ENCODE results near the gene CYP1B1.

CYP1B1 gene

DNA sequence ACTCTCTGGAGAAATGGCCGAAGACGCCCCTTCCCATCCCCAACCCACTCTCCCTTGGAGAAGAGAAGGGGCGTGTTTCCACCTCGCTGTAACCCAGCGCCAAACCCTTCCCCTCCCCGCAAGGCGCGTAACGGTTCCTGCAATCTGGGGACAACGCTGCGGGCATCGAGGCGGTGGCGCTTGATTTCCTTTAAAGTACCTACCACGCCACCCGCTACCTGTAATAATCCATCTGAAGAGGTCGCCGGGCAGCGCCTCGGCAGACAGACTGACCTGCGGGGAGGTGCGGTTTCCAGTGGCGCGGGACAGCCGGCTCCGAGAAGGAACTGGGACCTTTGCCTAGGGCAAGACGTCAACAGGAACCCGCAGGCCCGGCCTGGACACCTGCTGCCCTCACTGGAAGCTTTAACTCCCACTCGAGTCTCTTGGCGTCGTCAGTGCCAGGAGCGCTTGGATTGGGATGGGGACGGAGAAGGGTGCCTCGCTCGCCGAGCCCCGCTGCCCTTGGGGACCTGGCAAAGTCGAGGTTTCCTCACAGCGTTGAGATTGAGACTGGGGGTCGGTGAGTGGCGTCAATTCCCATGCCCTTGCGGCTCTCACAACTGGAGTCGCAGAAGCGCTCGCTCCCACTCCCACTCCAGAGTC is at the start of gene CYP1B1:
Gene CYP1B1 (minus strand): TSS at position 645 of the 645 bp plus-strand sequence. CDS start 763 bp downstream, outside the sequence.
- Histone ChIP-seq H3K9me3 (ENCODE audit: insufficient read depth, low read length) (no peaks in the 10 kb centered on the region; the same call in 1 of the 2 replicates), H3K4me1 (ENCODE audit: insufficient read depth, insufficient read length) (peaks cover 2% of the 10 kb centered on the region), H3K27me3 (ENCODE audit: insufficient read depth, insufficient read length) (peaks cover 14% of the 10 kb centered on the region), H3K9ac (ENCODE audit: insufficient read length, low read depth) (peak within 1 kb of the TSS; percentile 82), H3K4me3 (ENCODE audit: insufficient read length, low read depth) (peak within 1 kb of the TSS; percentile 58), H3K36me3 (ENCODE audit: insufficient read depth, insufficient read length, low read length) (peaks cover 7% of the 10 kb centered on the region)
- no peak for DNase-seq (ENCODE audit: low read depth, low spot score)
- TF ChIP-seq ZNF274 (IDR thresholded peaks at IDR 0.05; ENCODE audit: low read depth, low read length) (no peak), YY1 (IDR thresholded peaks at IDR 0.05; ENCODE audit: insufficient read depth, insufficient read length) (no peak), SUZ12 (IDR thresholded peaks at IDR 0.05; ENCODE audit: extremely low read depth, insufficient read depth, insufficient read length) (no peak)

DNA sequence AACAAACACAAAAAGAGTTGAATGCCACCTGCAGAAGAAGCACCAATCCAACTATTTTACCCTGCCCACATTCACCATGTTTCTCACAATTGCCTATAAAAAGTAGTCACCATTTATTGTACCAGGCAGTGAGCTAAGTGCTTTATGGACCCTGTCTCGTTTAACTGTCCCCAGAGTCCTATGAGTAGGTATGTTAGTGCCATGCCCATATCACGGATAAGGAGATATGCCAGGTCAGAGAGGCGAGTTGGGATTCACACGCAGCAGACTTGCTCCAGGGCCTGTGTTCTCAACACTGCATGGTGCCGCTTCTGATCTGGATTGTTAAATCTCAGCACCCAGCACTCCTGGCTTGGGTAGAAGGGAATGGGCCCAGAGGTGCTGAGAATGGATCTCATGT is 49.1 kb upstream of the CYP1B1 start:
- Histone ChIP-seq H3K27me3 (ENCODE audit: insufficient read depth, insufficient read length) (no peaks in the 10 kb centered on the region), H3K9me3 (ENCODE audit: insufficient read depth, low read length) (peaks cover 38% of the 10 kb centered on the region; the same call in 1 of the 2 replicates), H3K4me1 (ENCODE audit: insufficient read depth, insufficient read length) (no peaks in the 10 kb centered on the region), H3K9ac (ENCODE audit: insufficient read length, low read depth) (no peak overlapping the region), H3K4me3 (ENCODE audit: insufficient read length, low read depth) (no peak overlapping the region), H3K36me3 (ENCODE audit: insufficient read depth, insufficient read length, low read length) (no peaks in the 10 kb centered on the region)
- no peak for DNase-seq (ENCODE audit: low read depth, low spot score)
- TF ChIP-seq YY1 (IDR thresholded peaks at IDR 0.05; ENCODE audit: insufficient read depth, insufficient read length) (no peak), SUZ12 (IDR thresholded peaks at IDR 0.05; ENCODE audit: extremely low read depth, insufficient read depth, insufficient read length) (no peak), ZNF274 (IDR thresholded peaks at IDR 0.05; ENCODE audit: low read depth, low read length) (no peak)

DNA sequence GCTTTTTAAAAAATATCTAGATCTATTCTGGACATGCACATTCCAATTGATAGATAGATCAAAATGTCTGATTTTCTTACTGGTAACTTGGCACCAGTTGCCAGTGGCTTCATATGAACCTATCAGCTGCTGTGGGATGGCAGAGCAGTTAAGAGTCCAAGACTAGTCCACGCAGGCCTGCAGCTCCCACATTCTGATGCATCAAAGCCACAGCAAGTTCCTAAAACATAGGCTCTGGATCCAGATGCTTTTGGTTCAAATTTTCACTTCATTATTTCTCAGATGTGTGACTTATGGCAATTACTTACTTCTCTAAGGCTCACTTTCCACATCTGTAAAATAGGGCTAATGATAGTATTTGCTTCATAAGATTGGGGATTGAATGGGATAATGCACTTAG is 48.0 kb upstream of the CYP1B1 start:
- no peaks in the 10 kb centered on the region for H3K36me3 ChIP-seq (ENCODE audit: insufficient read depth, insufficient read length, low read length)
- H3K9ac ChIP-seq (ENCODE audit: insufficient read length, low read depth): no peak overlapping the region
- no peak for DNase-seq (ENCODE audit: low read depth, low spot score)
- TF ChIP-seq ZNF274 (IDR thresholded peaks at IDR 0.05; ENCODE audit: low read depth, low read length): no peak
- no peak for TF ChIP-seq SUZ12 (IDR thresholded peaks at IDR 0.05; ENCODE audit: extremely low read depth, insufficient read depth, insufficient read length)
- TF ChIP-seq YY1 (IDR thresholded peaks at IDR 0.05; ENCODE audit: insufficient read depth, insufficient read length): no peak
- H3K9me3 ChIP-seq (ENCODE audit: insufficient read depth, low read length): peaks cover 30% of the 10 kb centered on the region; the same call in 1 of the 2 replicates
- no peaks in the 10 kb centered on the region for H3K4me1 ChIP-seq (ENCODE audit: insufficient read depth, insufficient read length)
- no peaks in the 10 kb centered on the region for H3K27me3 ChIP-seq (ENCODE audit: insufficient read depth, insufficient read length)
- no peak overlapping the region for H3K4me3 ChIP-seq (ENCODE audit: insufficient read length, low read depth)

DNA sequence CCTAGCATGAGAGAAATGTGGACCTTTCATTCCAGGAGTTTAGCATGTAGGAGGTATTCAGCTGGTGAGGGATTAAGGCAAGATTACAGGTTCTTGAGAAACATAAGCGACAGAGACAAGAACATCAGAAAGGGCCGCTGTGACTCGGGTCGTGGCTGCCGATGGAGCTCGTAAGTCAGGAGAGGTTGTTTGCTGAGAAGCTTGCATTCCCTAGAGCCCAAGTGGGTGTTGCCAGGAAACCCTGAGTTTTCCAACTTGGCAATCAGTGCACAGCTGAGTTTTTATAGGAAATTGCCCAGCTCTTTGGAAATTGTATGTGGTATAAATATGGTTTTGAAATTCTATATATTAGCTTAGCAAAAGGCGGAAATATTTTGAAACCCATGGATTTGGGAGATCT is 46.4 kb upstream of the CYP1B1 start:
- no peak for DNase-seq (ENCODE audit: low read depth, low spot score)
- Histone ChIP-seq H3K9ac (ENCODE audit: insufficient read length, low read depth) (no peak overlapping the region), H3K27me3 (ENCODE audit: insufficient read depth, insufficient read length) (no peaks in the 10 kb centered on the region), H3K4me1 (ENCODE audit: insufficient read depth, insufficient read length) (no peaks in the 10 kb centered on the region), H3K36me3 (ENCODE audit: insufficient read depth, insufficient read length, low read length) (no peaks in the 10 kb centered on the region), H3K9me3 (ENCODE audit: insufficient read depth, low read length) (peaks cover 14% of the 10 kb centered on the region; the same call in 1 of the 2 replicates), H3K4me3 (ENCODE audit: insufficient read length, low read depth) (no peak overlapping the region)
- no peak for TF ChIP-seq YY1 (IDR thresholded peaks at IDR 0.05; ENCODE audit: insufficient read depth, insufficient read length)
- no peak for TF ChIP-seq SUZ12 (IDR thresholded peaks at IDR 0.05; ENCODE audit: extremely low read depth, insufficient read depth, insufficient read length)
- no peak for TF ChIP-seq ZNF274 (IDR thresholded peaks at IDR 0.05; ENCODE audit: low read depth, low read length)

DNA sequence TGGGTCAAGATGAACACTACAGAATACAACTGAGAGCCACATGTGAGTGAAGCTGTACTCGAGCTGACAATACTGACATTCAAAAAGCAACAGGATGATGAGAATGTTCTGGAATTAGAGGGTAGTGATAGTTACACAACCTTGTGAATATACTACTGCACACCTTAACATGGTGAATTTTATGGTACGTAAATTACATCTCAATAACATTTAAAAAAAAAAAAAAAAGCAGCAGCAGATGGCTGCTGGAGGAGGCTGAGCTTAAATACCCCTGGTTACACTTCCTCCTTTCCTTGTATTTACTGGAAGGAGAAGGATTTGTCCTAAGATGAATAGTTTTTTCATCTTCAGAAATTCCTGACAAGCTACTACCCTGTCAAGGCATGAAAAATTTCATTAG is 45.5 kb upstream of the CYP1B1 start:
- no peak for TF ChIP-seq YY1 (IDR thresholded peaks at IDR 0.05; ENCODE audit: insufficient read depth, insufficient read length)
- no peaks in the 10 kb centered on the region for H3K4me1 ChIP-seq (ENCODE audit: insufficient read depth, insufficient read length)
- peaks cover 7% of the 10 kb centered on the region; the same call in 1 of the 2 replicates for H3K9me3 ChIP-seq (ENCODE audit: insufficient read depth, low read length)
- DNase-seq (ENCODE audit: low read depth, low spot score): no peak
- H3K27me3 ChIP-seq (ENCODE audit: insufficient read depth, insufficient read length): no peaks in the 10 kb centered on the region
- no peak overlapping the region for H3K4me3 ChIP-seq (ENCODE audit: insufficient read length, low read depth)
- H3K36me3 ChIP-seq (ENCODE audit: insufficient read depth, insufficient read length, low read length): no peaks in the 10 kb centered on the region
- no peak overlapping the region for H3K9ac ChIP-seq (ENCODE audit: insufficient read length, low read depth)

DNA sequence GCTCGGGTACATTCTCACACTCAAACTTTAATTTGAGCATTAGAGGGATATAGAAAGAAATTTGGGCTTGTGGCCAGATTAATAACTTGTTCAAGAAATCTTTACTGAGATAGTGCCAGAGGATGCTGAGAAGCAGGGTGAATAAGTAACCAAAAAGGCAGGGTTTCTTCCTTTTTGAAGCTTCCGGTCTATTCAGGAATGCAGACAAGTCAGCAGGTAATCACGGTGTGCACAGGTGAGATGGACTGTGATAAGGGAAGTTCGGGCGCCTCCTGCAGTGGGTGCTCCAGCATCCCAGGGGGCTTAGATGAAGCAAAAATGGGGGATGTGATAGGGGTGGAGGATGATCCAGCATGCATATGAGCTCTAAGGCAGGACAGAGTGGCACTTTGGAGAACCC is 44.9 kb upstream of the CYP1B1 start:
- TF ChIP-seq SUZ12 (IDR thresholded peaks at IDR 0.05; ENCODE audit: extremely low read depth, insufficient read depth, insufficient read length): no peak
- no peak for TF ChIP-seq YY1 (IDR thresholded peaks at IDR 0.05; ENCODE audit: insufficient read depth, insufficient read length)
- no peak for TF ChIP-seq ZNF274 (IDR thresholded peaks at IDR 0.05; ENCODE audit: low read depth, low read length)
- Histone ChIP-seq H3K27me3 (ENCODE audit: insufficient read depth, insufficient read length) (no peaks in the 10 kb centered on the region), H3K4me3 (ENCODE audit: insufficient read length, low read depth) (no peak overlapping the region), H3K9me3 (ENCODE audit: insufficient read depth, low read length) (peaks cover under 1% of the 10 kb centered on the region; the same call in 1 of the 2 replicates), H3K36me3 (ENCODE audit: insufficient read depth, insufficient read length, low read length) (no peaks in the 10 kb centered on the region), H3K4me1 (ENCODE audit: insufficient read depth, insufficient read length) (no peaks in the 10 kb centered on the region), H3K9ac (ENCODE audit: insufficient read length, low read depth) (no peak overlapping the region)
- DNase-seq (ENCODE audit: low read depth, low spot score): no peak

DNA sequence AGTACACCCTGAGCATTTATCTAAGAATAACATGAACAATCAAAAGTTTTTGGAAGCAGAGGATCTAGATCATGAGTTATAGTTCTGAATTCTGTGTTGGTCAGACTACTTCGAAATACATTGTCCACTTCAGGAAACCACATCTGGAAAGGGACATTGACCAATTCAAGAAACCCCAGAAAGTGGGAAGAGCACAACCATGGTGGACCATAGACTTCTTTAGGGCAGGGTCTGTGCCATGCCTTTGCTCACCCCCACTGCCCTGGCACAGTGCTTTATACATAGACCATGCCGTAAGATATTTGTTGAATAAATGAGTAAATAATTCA is 44.3 kb upstream of the CYP1B1 start:
- no peaks in the 10 kb centered on the region for H3K4me1 ChIP-seq (ENCODE audit: insufficient read depth, insufficient read length)
- no peaks in the 10 kb centered on the region for H3K9me3 ChIP-seq (ENCODE audit: insufficient read depth, low read length)
- H3K27me3 ChIP-seq (ENCODE audit: insufficient read depth, insufficient read length): no peaks in the 10 kb centered on the region
- no peak for DNase-seq (ENCODE audit: low read depth, low spot score)
- no peak for TF ChIP-seq SUZ12 (IDR thresholded peaks at IDR 0.05; ENCODE audit: extremely low read depth, insufficient read depth, insufficient read length)
- no peak for TF ChIP-seq YY1 (IDR thresholded peaks at IDR 0.05; ENCODE audit: insufficient read depth, insufficient read length)
- TF ChIP-seq ZNF274 (IDR thresholded peaks at IDR 0.05; ENCODE audit: low read depth, low read length): no peak
- no peaks in the 10 kb centered on the region for H3K36me3 ChIP-seq (ENCODE audit: insufficient read depth, insufficient read length, low read length)
- H3K4me3 ChIP-seq (ENCODE audit: insufficient read length, low read depth): no peak overlapping the region
- H3K9ac ChIP-seq (ENCODE audit: insufficient read length, low read depth): no peak overlapping the region

All from NT2/D1 (cell line).